Measurements from ENCODE around the gene TSPAN18. TPM values are rescaled to one million over a fixed set of nuclear protein-coding genes. Genes with fewer than 3 reads are reported as not detected.

Gene TSPAN18
- total RNA-seq, 1 experiment from 2014 or later: 2.8 TPM

- CTCF ChIA-PET: interaction anchor here (0.5 to 1.5 kb wide), 4 partner anchors 12 to 1367 kb away, joined by 3 to 11 read pairs (median 4); no protein-coding TSS in a partner anchor
Measured at GRCh38 chr11:44923806-44924205, 197.0 kb downstream of the TSPAN18 start.

GRCh38 chr11:44926036-44926435 lies 199.3 kb downstream of the TSPAN18 start:
- no peaks in the 10 kb centered on the region for H3K27me3 ChIP-seq (replicated peaks; ENCODE audit: insufficient read depth, low read depth, low read length, poor library complexity)
- ChIA-PET CTCF (interaction anchor here (0.6 to 7.8 kb wide), 4 partner anchors 10 to 179 kb away, joined by 4 to 141 read pairs (median 14); no protein-coding TSS in a partner anchor), POLR2A (ENCODE audit: low non-redundant PET) (no interaction called here)
- peaks cover 5% of the 10 kb centered on the region for H3K4me1 ChIP-seq (ENCODE audit: insufficient read depth, low read length, poor library complexity, severe bottlenecking)
- no TSS peak for BruUV-seq (replicated peaks)
- H3K4me3 ChIP-seq (ENCODE audit: low read depth, low read length, poor library complexity, severe bottlenecking): no peak overlapping the region
- TF ChIP-seq CTCF (conservative IDR thresholded peaks at IDR 0.05; ENCODE audit: low read depth, low read length) (no peak), EZH2 (IDR thresholded peaks at IDR 0.05; ENCODE audit: borderline replicate concordance, low read depth, low read length, poor library complexity, severe bottlenecking) (no peak)
- no peak for DNase-seq (ENCODE audit: low spot score)
- intact Hi-C loops (cut with micrococcal nuclease; ENCODE audit: unreplicated experiment): loop anchor here (2.0 to 10.0 kb wide), 2 partner anchors 61 to 407 kb away; no protein-coding TSS in a partner anchor
- H3K36me3 ChIP-seq (ENCODE audit: insufficient read depth, low read length, poor library complexity, severe bottlenecking): no peaks in the 10 kb centered on the region
- no peaks in the 10 kb centered on the region for H3K9me3 ChIP-seq (ENCODE audit: low read depth, low read length, poor library complexity, severe bottlenecking)
- H3K27ac ChIP-seq (ENCODE audit: low read depth, low read length, poor library complexity, severe bottlenecking): no peak overlapping the region

More at GRCh38 chr11:44923806-44924205, 197.0 kb downstream of the TSPAN18 start:
- Histone ChIP-seq H3K4me3 (ENCODE audit: low read depth, low read length, poor library complexity, severe bottlenecking) (no peak overlapping the region), H3K27me3 (replicated peaks; ENCODE audit: insufficient read depth, low read depth, low read length, poor library complexity) (no peaks in the 10 kb centered on the region), H3K36me3 (ENCODE audit: insufficient read depth, low read length, poor library complexity, severe bottlenecking) (no peaks in the 10 kb centered on the region), H3K9me3 (ENCODE audit: low read depth, low read length, poor library complexity, severe bottlenecking) (no peaks in the 10 kb centered on the region), H3K4me1 (ENCODE audit: insufficient read depth, low read length, poor library complexity, severe bottlenecking) (peaks cover 5% of the 10 kb centered on the region), H3K27ac (ENCODE audit: low read depth, low read length, poor library complexity, severe bottlenecking) (no peak overlapping the region)
- intact Hi-C loops (cut with micrococcal nuclease; ENCODE audit: unreplicated experiment): loop anchor here (10.0 kb wide), 1 partner anchor 59 kb away; no protein-coding TSS in a partner anchor
- BruUV-seq (replicated peaks): no TSS peak
- DNase-seq (ENCODE audit: low spot score): no peak
- TF ChIP-seq EZH2 (IDR thresholded peaks at IDR 0.05; ENCODE audit: borderline replicate concordance, low read depth, low read length, poor library complexity, severe bottlenecking) (no peak), CTCF (conservative IDR thresholded peaks at IDR 0.05; ENCODE audit: low read depth, low read length) (no peak)
- POLR2A ChIA-PET (ENCODE audit: low non-redundant PET): no interaction called here

- Histone ChIP-seq H3K4me1 (ENCODE audit: insufficient read depth, low read length, poor library complexity, severe bottlenecking) (peaks cover 5% of the 10 kb centered on the region), H3K9me3 (ENCODE audit: low read depth, low read length, poor library complexity, severe bottlenecking) (no peaks in the 10 kb centered on the region), H3K36me3 (ENCODE audit: insufficient read depth, low read length, poor library complexity, severe bottlenecking) (no peaks in the 10 kb centered on the region), H3K4me3 (ENCODE audit: low read depth, low read length, poor library complexity, severe bottlenecking) (no peak overlapping the region), H3K27ac (ENCODE audit: low read depth, low read length, poor library complexity, severe bottlenecking) (no peak overlapping the region), H3K27me3 (replicated peaks; ENCODE audit: insufficient read depth, low read depth, low read length, poor library complexity) (no peaks in the 10 kb centered on the region)
- peak; percentile 100 for TF ChIP-seq CTCF (conservative IDR thresholded peaks at IDR 0.05; ENCODE audit: low read depth, low read length)
- no peak for TF ChIP-seq EZH2 (IDR thresholded peaks at IDR 0.05; ENCODE audit: borderline replicate concordance, low read depth, low read length, poor library complexity, severe bottlenecking)
- no TSS peak for BruUV-seq (replicated peaks)
- POLR2A ChIA-PET (ENCODE audit: low non-redundant PET): no interaction called here
- DNase-seq (ENCODE audit: low spot score): peak; percentile 92
- CTCF ChIA-PET: interaction anchor here (0.6 to 7.8 kb wide), 22 partner anchors 8 to 813 kb away, joined by 3 to 141 read pairs (median 4); partner anchors contain the start of gene CD82
- intact Hi-C loops (cut with micrococcal nuclease; ENCODE audit: unreplicated experiment): loop anchor here (1.0 to 10.0 kb wide), 3 partner anchors 62 to 406 kb away; no protein-coding TSS in a partner anchor
Measured at GRCh38 chr11:44927174-44927661, 200.5 kb downstream of the TSPAN18 start.

All from A673 (cell line).